ENCODE results near the gene PRG3.

The PRG3 gene

DNA sequence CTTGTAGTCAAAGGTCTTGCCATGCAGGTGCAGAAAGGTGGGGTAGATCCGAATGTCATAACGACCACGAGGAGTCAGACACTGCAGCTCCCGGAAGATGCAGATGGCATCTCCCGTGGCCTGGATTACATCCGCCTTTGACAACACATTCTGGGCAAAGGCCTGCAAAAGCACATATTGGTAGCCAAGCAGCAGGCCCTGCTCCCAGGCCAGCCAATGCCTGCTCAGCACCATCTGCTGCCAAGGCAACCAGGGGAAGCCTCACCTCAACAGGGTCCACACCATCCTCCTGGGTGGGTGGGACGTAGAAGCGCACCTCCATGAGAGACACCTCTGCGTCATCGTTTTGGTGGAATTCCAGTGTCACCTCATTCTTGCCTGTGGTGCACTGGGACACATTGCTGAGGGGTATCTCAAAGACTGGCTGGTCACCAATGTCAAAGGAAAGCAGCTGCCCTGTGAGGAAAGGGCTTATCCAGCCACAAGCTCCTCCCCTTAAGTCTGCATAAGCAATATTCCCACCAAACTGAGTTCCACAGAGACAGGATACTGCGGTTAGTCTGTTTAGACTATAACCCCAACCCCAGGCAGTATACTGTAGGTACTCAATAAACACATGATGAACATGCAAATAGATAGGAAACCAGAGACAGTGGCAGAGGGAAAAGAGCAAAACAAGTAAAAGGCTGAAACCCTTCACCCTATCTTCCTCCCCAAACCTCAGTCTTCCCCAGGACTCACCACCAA lies 48.1 kb downstream of the PRG3 start:
- TF ChIP-seq CTCF (IDR thresholded peaks at IDR 0.05; ENCODE audit: low read length, missing control alignments), result no peak
- no peak for DNase-seq (ENCODE audit: low read depth)
- H3K4me3 ChIP-seq (replicated peaks; ENCODE audit: low read depth, low read length), result no peak overlapping the region

DNA sequence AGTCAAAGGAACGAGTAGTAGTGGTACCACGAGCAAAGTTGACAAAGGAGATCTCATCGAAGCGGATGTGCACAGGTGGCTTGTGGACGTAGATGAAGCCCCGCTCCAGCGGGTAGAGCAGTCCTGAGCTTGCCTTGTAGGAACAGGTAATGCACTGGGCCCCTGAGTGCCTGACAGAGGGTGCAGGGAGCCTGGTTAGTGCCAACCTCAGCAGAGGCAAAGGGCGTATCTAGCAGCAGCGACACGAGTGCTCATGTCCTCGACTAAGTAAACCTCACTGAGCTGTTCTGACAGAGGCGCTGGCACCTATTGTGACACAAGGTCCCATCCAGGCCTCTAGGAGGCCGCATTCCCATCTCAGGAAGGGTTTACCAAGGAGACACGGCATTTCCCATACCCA lies 49.2 kb downstream of the PRG3 start:
- DNase-seq (ENCODE audit: low read depth), result no peak
- no peak for TF ChIP-seq CTCF (IDR thresholded peaks at IDR 0.05; ENCODE audit: low read length, missing control alignments)
- H3K4me3 ChIP-seq (replicated peaks; ENCODE audit: low read depth, low read length), result no peak overlapping the region

DNA sequence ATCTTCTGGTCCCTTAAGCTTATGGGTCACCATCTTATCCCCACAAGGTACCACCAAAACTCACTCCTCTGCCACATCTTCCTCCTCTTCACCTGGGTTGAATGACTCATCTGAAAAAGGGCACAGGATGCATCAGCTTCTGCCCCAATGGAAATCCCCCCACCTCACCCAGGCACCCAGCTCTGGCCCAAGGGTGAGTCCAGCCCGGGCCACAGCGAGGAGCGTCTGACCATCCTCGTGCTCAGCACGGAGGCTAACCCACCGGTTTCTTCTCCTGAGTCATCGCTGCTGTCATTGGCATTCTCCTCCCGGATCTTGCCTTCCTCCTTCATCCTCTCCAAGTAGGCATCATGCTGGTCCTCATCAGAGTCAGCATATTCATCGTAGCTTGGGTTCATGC lies 50.9 kb downstream of the PRG3 start:
- no peak for TF ChIP-seq CTCF (IDR thresholded peaks at IDR 0.05; ENCODE audit: low read length, missing control alignments)
- no peak for DNase-seq (ENCODE audit: low read depth)
- no peak overlapping the region for H3K4me3 ChIP-seq (replicated peaks; ENCODE audit: low read depth, low read length)

- no peak overlapping the region for H3K4me3 ChIP-seq (replicated peaks; ENCODE audit: low read depth, low read length)
- DNase-seq (ENCODE audit: low read depth), result no peak
- no peak for TF ChIP-seq CTCF (IDR thresholded peaks at IDR 0.05; ENCODE audit: low read length, missing control alignments)
Measured at GRCh38 chr11:57327721-57328120, 53.2 kb downstream of the PRG3 start.
